ENCODE measurements around the gene INPP1.
"Not testable (repeated sequence)": the region's sequence is repeated elsewhere in the genome, so short reads cannot be mapped to it uniquely, and the experiment has no call there.

Gene INPP1

DNA sequence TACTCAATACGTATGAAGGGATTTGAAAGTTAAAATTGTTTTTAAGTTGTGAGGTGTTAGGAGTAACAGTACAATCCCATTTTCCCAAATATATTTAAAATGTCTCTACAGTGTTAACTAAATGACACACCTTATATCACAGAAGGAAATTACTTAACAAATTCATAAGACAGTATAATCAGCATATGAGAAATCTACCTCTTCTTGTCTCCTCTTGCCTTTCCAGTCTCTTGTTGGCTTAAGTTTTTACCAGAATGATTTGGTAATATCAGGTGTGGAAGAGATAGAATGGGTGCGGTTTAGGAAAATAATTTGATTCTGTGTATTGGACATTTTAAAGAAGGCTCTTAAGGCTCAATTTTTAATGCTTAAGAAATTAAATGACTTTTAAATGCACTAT, 9.5 kb upstream of the INPP1 start:
- no peak for DNase-seq (ENCODE audit: low spot score)

GRCh38 chr2:190334479-190335224, 8.7 kb upstream of the INPP1 start:
- no peak for DNase-seq (ENCODE audit: low spot score)

DNA sequence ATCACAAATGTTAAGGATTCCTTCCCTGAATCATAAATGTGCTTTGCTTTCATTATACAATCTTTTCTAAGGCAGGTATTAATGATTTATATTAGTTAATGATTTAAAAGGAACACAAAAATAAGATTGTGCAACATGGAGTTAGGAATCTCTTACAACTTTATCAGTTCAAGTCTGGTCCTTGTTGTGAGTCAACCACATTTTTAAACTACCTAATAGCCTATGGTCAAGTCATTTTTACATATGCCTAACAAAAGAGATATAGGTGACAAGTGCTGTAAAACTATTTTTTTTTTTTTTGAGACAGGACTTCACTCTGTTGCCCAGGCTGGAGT, 8.2 kb upstream of the INPP1 start:
- DNase-seq (ENCODE audit: low spot score), result no peak

DNA sequence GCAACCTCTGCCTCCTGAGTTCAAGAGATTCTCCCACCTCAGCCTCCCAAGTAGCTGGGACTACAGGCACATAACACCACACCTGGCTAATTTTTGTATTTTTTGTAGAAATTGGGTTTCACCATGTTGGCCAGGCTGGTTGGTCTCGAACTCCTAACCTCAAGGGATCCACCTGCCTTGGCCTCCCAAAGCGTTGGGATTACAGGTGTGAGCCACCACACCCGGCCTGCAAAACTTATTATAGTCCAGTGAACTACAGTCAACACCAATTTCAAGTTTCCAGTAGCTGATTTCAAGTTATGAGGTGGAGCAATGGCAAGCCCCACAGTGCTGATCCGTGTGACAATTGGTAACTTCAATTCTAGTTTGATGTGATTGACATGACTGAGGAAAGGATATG, 7.8 kb upstream of the INPP1 start:
- DNase-seq (ENCODE audit: low spot score), result not testable (repeated sequence)

GRCh38 chr2:190336420-190336819, 7.0 kb upstream of the INPP1 start:
- DNase-seq (ENCODE audit: low spot score), result no peak

GRCh38 chr2:190338453-190338852, 4.9 kb upstream of the INPP1 start:
- DNase-seq (ENCODE audit: low spot score), result no peak

GRCh38 chr2:190339394-190339793, 4.0 kb upstream of the INPP1 start:
- no peak for DNase-seq (ENCODE audit: low spot score)

DNA sequence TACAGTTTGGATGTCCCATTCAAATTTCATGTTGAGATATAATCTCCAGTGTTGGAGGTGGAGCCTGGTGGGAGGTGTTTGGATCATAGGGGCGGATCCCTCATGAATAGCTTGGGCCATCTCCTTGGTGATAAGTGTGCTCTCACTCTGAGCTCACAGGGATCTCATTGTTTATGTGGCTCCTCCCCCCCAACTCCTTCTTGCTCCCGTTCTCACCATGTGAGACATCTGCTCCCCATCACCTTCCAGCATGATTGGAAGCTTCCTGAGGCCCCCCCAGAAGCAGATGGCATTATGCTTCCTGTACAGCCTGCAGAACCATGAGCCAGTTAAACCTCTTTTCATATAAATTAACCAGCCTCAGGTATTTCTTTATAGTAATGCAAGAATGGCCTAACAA, 3.0 kb upstream of the INPP1 start:
- DNase-seq (ENCODE audit: low spot score), result no peak

DNA sequence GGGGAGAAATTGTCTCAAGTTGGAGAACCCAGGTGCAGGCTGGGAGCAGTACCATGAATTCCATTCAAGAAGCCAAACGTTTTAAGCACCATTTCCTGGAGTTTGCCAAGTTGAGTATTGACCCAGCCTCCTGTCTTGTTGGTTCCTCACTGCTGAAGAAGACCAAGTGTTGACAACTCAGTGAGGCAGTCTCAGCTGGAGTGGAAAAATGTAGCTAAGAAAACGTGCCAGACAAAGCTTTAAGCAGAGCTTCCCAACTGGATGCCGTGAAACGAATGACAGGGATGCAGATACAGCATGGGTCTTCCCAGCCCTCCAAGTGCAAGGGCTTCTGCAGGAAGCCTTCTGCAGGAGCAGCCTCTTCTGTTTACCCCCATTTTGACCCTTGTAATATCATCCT, 778 bp upstream of the INPP1 start:
- no peak for DNase-seq (ENCODE audit: low spot score)

DNA sequence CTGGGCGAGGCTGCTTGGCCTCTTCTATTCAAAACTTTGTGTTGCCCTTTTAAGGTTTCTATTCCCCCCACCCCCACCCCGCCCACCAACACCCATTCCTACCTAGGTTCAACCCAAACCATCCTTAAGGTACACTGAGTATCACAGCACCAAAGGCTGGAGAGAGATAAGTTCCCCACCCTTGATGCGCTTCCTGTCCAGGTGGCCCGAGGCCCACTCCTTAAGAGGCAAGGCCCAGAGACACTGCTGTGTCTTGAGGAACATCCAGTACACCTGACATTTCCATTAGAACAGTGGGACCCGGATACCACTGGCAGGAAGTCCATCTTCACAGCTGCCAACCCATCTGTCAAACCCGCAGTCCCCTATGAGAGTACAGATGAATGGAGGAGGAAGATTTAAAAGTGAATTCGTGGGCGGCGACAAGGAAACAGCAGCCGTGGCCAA, 277 bp upstream of the INPP1 start:
- DNase-seq (ENCODE audit: low spot score), result no peak

DNA sequence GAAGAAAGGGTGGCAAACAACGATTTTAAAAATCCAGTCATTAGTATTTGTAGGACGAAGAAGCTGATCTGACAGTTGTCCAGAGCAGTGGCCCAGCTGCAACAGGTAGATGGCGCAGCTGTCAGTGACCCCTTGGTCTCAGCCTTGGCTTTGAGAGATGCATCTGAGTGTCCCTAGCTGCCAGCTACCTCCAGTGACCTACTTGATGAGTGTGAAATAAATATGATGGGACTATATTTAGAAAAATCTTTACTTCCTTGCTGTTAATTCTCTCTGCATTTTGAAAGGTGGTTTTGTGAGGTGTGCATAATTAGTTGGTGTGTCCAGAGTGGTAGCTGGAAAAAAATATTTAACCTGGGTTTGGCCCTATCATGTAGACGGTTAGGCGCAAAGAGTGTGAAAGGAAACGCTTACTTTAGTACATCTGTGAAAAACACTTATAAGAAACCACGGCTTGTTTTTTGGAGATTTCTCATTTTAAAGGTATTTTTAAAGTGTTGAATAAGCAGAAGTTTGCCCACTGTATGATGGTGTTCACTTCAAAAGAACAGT, 963 bp downstream of the INPP1 start:
- DNase-seq (ENCODE audit: low spot score), result no peak

GRCh38 chr2:190350371-190350770, 7.0 kb downstream of the INPP1 start:
- no peak for DNase-seq (ENCODE audit: low spot score)

DNA sequence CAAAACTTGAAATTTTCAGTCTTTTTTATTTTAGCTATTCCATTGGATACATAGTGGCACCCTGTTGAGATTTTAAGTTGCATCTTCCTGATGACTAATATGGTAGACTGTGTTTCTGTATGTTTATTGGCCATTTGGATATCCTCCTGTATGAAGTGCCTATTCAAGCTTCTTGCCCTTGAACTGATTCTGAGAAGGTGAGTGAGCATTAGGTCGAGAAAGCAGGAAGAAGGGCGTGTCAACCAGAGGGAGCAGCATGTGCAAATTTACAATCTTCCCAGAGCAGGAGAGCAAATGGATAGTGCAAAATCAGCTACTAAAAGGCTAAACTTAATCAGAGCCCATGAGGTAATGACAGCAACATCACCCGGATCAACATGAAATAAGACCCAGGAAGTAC, 8.6 kb downstream of the INPP1 start:
- DNase-seq (ENCODE audit: low spot score), result no peak

DNA sequence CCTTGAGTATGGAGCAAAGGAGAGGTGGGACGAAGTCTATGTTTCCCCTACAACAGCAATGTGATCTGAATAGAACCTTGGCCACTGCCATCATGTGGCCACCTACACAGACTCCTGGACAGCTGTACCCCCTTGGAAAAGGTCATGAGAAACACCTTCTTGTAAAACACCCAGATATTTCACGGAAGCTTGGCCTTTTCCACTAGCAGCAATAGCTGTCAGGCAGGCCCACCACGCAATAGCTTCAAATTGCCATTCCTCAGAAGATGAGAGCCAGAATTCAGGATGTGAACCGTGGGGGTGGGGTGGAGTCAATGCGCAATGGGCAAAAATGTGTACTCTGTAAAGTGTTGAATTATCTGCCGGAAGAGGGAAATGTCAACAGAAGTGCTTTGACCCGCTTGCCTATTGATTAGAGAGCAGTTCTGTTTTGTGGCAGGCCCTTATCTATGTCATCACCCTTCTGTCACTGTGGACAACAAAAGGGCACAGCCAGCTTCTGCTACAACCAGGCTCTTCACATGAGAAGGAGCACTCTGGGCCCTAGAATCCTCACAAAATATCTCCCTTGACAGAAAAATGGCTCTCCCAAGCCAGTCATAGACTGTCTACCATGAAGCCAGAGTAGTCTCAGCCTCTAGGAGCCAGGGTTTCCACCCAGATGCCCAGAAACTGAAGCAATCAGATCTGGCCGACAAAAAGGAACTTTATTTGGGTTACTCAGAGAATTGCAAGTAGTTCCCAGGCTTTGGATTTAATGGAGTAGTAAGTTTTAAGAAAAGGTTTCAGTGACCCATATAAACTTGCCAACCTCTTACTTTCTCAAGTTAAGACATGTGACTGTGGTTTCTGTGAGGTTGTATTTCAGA, 9.5 kb downstream of the INPP1 start:
- DNase-seq (ENCODE audit: low spot score), result peak; percentile 14

DNA sequence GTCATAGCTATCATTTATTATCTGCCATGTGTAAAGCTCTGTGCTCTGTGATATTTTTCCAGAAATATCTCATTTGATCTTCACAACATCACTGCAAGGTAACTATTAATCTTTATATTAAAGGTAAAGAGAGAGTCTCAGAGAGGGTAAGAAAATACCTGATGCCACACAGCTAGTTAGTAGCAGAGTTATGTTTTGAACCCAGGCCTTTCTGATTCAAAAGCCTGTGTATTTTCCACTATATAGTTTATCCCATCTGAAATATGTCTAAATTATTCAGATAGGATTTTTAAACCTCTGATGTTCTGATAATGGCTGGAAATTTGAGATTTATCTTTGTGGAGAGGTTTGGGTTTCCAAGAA, 10.1 kb downstream of the INPP1 start:
- no peak for DNase-seq (ENCODE audit: low spot score)

GRCh38 chr2:190354003-190354690, 10.8 kb downstream of the INPP1 start:
- no peak for DNase-seq (ENCODE audit: low spot score)

- DNase-seq (ENCODE audit: low spot score), result no peak
Measured at GRCh38 chr2:190355968-190356644, 12.7 kb downstream of the INPP1 start.

- no peak for DNase-seq (ENCODE audit: low spot score)
Measured at GRCh38 chr2:190357600-190357999, 14.2 kb downstream of the INPP1 start.

GRCh38 chr2:190358655-190359448, 15.5 kb downstream of the INPP1 start:
- DNase-seq (ENCODE audit: low spot score), result not testable (repeated sequence)

GRCh38 chr2:190360561-190360960, 17.2 kb downstream of the INPP1 start:
- no peak for DNase-seq (ENCODE audit: low spot score)

- no peak for DNase-seq (ENCODE audit: low spot score)
Measured at GRCh38 chr2:190360965-190361364, 17.6 kb downstream of the INPP1 start.
